ENCODE data around the gene BMPR1A.

BMPR1A gene

GRCh38 chr10:86798611-86799010, 42.2 kb downstream of the BMPR1A start:
- Histone ChIP-seq H3F3A (ENCODE audit: control insufficient read depth, insufficient read depth) (no peaks in the 10 kb centered on the region), H3K9me3 (ENCODE audit: control insufficient read depth, insufficient read depth, low read length) (no peaks in the 10 kb centered on the region), H3K4me2 (ENCODE audit: low read length) (no peak overlapping the region), H3K79me2 (ENCODE audit: control insufficient read depth, low read length) (no peaks in the 10 kb centered on the region), H3K4me3 (ENCODE audit: low read length) (no peak overlapping the region), H3K36me3 (ENCODE audit: control insufficient read depth, low read length) (no peaks in the 10 kb centered on the region), H3K9me2 (replicated peaks; ENCODE audit: control insufficient read depth, low read length) (no peaks in the 10 kb centered on the region), H3K27ac (ENCODE audit: low read depth, low read length) (no peak overlapping the region), H4K20me1 (ENCODE audit: control insufficient read depth, insufficient read depth, low read depth, low read length) (0 out of 2 replicates have a peak, but pooled peaks cover 2% of the 10 kb centered on the region), H3K4me1 (ENCODE audit: control insufficient read depth, low read length) (no peaks in the 10 kb centered on the region), H3K27me3 (ENCODE audit: control insufficient read depth, low read length) (0 out of 2 replicates have a peak, but pooled peaks cover 3% of the 10 kb centered on the region)
- TF ChIP-seq CTCF (IDR thresholded peaks at IDR 0.05; ENCODE audit: low read depth, low read length, poor library complexity, severe bottlenecking): no peak
- TF ChIP-seq EZH2phosphoT487 (IDR thresholded peaks at IDR 0.05; ENCODE audit: borderline replicate concordance, low read length): no peak

- Histone ChIP-seq H3F3A (ENCODE audit: control insufficient read depth, insufficient read depth) (no peaks in the 10 kb centered on the region), H3K27me3 (ENCODE audit: control insufficient read depth, low read length) (0 out of 2 replicates have a peak, but pooled peaks cover 3% of the 10 kb centered on the region), H3K9me3 (ENCODE audit: control insufficient read depth, insufficient read depth, low read length) (no peaks in the 10 kb centered on the region), H3K4me3 (ENCODE audit: low read length) (no peak overlapping the region), H3K4me2 (ENCODE audit: low read length) (no peak overlapping the region), H4K20me1 (ENCODE audit: control insufficient read depth, insufficient read depth, low read depth, low read length) (no peaks in the 10 kb centered on the region), H3K36me3 (ENCODE audit: control insufficient read depth, low read length) (no peaks in the 10 kb centered on the region), H3K27ac (ENCODE audit: low read depth, low read length) (no peak overlapping the region), H3K4me1 (ENCODE audit: control insufficient read depth, low read length) (no peaks in the 10 kb centered on the region), H3K79me2 (ENCODE audit: control insufficient read depth, low read length) (no peaks in the 10 kb centered on the region), H3K9me2 (replicated peaks; ENCODE audit: control insufficient read depth, low read length) (no peaks in the 10 kb centered on the region)
- TF ChIP-seq EZH2phosphoT487 (IDR thresholded peaks at IDR 0.05; ENCODE audit: borderline replicate concordance, low read length) (no peak), CTCF (IDR thresholded peaks at IDR 0.05; ENCODE audit: low read depth, low read length, poor library complexity, severe bottlenecking) (no peak)
Measured at GRCh38 chr10:86799188-86799845, 42.9 kb downstream of the BMPR1A start.

- no peaks in the 10 kb centered on the region for H3K9me3 ChIP-seq (ENCODE audit: control insufficient read depth, insufficient read depth, low read length)
Measured at GRCh38 chr10:86801995-86802394, 45.6 kb downstream of the BMPR1A start.

More at GRCh38 chr10:86801995-86802394, 45.6 kb downstream of the BMPR1A start:
- Histone ChIP-seq H3K36me3 (ENCODE audit: control insufficient read depth, low read length) (no peaks in the 10 kb centered on the region), H3K27ac (ENCODE audit: low read depth, low read length) (no peak overlapping the region), H3F3A (ENCODE audit: control insufficient read depth, insufficient read depth) (no peaks in the 10 kb centered on the region), H3K27me3 (ENCODE audit: control insufficient read depth, low read length) (0 out of 2 replicates have a peak, but pooled peaks cover 3% of the 10 kb centered on the region), H3K4me1 (ENCODE audit: control insufficient read depth, low read length) (no peaks in the 10 kb centered on the region), H3K4me3 (ENCODE audit: low read length) (no peak overlapping the region), H3K79me2 (ENCODE audit: control insufficient read depth, low read length) (no peaks in the 10 kb centered on the region), H3K4me2 (ENCODE audit: low read length) (no peak overlapping the region), H4K20me1 (ENCODE audit: control insufficient read depth, insufficient read depth, low read depth, low read length) (no peaks in the 10 kb centered on the region), H3K9me2 (replicated peaks; ENCODE audit: control insufficient read depth, low read length) (no peaks in the 10 kb centered on the region)
- TF ChIP-seq EZH2phosphoT487 (IDR thresholded peaks at IDR 0.05; ENCODE audit: borderline replicate concordance, low read length) (no peak), CTCF (IDR thresholded peaks at IDR 0.05; ENCODE audit: low read depth, low read length, poor library complexity, severe bottlenecking) (no peak)

All from DOHH2 (cell line).